ENCODE results near the gene PPP1R11.

PPP1R11 gene

GRCh38 chr6:30062471-30063178 lies 4.4 kb upstream of the PPP1R11 start:
- DNase-seq: no peak

GRCh38 chr6:30063315-30063714 lies 3.7 kb upstream of the PPP1R11 start:
- no peak for DNase-seq

GRCh38 chr6:30066082-30066481 lies 916 bp upstream of the PPP1R11 start:
- DNase-seq: no peak

DNA sequence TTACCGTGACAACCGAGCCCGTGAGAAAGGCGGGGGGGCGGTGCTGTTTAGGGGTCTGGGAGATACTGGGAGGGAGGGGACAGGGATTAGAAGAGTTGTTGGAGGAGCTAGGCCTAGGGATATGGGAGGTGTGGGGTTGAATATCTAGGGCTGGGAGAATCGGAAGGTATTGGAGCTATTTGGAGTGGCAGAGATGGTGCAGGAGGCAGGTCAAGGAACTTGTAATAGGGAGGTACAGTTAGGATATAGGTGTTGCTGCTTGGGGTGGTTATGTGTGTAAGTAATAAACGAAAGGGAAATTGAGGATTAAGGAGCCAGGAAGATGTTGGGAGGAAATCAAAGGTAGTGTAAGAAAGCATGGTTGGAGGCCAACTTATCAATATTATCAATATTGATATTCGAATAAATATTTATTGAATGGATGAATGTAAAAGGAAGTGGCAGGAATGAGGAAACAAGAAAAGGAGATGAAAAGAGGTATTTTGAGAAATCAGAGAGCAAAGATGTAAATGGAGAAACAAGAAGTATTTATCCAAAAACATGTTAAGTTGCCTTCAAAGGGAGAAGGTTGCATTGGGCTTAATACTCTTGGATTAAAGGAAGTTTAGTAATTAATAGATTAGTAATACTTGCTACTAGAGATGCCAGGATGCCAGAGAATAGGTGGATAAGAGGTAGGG lies 602 bp downstream of the PPP1R11 start:
- DNase-seq: no peak

DNA sequence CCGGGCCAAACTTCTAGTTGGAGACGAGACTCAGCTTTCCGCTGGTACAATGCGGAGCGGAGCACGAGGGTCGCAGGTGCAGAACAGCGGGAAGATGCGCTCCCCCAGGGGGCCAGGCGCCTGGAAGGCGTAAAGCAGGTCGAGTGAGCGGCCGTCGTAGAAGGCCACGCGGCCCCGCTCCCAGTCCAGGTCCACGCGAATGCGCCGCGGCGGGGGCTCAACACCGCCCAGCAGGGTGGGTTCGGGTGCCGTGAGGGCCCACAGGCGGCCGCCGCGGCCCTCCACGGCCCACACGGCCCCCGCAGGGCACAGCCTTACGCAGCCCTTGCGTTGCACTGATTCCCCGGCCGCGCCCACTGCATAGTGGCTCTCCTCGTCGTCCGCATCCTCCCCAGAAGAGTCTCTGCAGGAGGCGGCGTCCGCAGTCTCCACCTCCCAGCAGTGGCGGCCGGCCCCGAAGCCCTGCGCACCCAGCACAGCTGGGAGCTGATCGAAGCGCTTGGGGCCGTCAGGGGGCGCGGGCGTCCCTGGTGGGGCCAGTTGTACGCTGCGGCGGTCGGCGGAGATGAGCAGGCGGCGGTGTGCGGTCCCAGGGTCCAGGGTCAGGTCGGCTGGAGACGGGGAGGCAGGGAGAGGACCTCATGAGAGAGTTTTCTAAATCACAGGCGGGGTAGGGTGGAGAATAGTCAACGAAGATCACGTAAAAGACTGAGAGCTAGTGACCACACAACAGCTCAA lies 4.3 kb downstream of the PPP1R11 start:
- DNase-seq: no peak

GRCh38 chr6:30071858-30072257 lies 4.9 kb downstream of the PPP1R11 start:
- DNase-seq: no peak

DNA sequence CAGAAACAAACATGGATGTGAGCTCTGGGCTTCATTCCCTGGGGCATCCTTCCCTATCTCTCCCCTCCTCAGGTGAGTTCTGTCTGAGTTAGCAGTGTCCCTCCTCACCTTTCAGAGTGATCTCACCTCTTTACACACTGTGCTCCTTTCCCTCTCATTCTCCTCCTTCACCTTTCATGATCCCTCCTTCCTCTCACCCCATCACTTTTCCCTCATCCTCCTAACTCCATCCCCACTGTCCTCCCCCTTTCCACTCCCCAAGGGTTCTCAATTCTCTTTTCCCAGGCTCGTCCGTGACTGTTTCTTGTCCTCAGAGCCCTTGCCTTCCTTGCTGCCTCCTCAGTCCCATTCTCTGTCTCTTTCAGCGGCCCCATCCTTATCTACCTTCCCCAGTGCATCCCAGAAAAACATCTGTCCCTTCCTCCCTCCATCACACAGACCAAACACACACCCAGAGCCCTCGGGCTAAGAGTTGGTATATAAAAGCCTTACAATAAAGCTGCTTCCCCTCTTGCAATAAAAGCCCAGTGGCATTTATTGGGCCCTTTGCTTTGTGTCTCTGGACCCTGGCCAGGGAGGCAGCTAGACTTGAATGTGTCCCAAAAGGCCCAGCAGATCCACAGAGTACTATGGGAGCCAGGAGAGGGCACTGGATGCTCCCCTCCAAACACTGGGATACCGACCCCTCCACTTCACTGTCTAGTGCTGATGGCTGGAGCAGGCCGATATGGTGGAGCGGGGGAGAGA lies 6.7 kb downstream of the PPP1R11 start:
- no peak for DNase-seq

- DNase-seq: no peak
These were observed 7.5 kb downstream of the PPP1R11 start for GRCh38 chr6:30074331-30075093.

- DNase-seq: no peak
These were observed 8.2 kb downstream of the PPP1R11 start, which contains the start of gene RNF39 for GRCh38 chr6:30075094-30075789. RNF39 (minus strand) TSS chr6:30075769; CDS start chr6:30075585, 184 bp downstream.

- DNase-seq: no peak
These were observed 9.1 kb downstream of the PPP1R11 start for GRCh38 chr6:30075790-30076732.

- no peak for DNase-seq
These were observed 10.2 kb downstream of the PPP1R11 start for GRCh38 chr6:30077218-30077617.

- no peak for DNase-seq
These were observed 20.9 kb downstream of the PPP1R11 start for GRCh38 chr6:30087876-30088275.

GRCh38 chr6:30091577-30092381 lies 24.8 kb downstream of the PPP1R11 start:
- no peak for DNase-seq

DNA sequence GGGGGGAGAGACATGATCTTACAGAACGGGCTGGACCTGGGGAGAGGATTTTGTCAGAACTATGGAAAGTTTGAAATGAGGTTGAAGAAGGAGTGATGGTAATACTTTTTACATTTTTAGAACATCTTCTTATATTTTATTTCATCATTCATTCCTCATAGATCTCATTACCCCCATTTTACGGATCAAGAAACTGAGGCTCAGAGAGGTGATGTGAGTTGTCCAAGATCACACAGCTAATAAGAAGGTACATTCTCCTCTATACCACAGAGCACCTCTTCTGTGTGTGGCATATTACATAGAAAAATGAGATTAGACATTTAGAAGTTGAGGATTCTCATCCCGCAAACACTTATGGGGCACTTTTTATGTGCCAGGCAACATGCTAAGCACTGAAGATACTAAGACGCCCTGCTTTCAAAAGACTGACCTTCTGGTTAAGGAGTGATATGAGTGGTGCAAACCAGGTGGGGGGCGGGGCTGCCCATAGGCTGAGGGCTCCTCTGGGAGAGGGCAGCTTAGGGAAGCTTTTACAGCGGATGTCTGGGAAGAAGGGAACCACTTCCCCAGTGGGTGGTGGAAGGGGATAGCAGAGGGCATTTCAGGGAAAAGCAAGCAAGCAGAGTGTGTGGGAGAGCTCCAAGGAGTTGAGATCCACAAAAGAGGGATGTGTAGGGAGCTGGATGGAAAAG lies 26.0 kb downstream of the PPP1R11 start:
- no peak for DNase-seq

DNA sequence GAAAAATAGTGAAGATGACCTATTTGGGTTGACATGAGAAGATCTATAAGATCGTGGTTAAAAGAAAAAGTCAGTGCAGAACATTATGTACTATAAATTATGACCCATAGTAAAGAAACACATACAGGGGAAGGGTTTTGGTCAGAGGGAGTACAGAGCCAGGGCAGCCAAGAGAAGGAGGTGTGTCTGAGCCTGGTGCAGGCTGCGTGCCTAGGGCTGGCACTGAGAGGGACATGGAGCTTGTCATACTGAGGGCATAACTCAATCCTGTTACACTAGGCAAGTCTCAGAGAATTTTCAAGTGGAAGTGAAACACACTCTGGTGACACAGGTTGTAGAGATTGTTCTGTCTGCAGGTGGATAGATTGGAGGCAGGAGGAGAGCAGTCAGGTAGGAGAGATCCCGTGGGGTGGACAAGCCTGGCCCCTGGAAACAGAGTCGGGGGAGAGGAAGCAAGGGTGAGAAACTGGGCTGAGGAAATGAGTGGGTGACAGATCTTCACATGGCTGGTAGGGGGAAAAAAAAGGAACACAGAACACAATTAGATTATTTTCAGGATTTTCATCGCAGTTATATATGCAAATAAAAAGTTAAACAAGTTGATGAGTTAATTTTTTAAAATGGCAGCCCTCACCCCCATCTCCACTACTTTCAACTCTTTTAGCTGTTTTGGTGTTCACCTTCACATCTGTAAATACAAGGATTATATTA lies 27.1 kb downstream of the PPP1R11 start:
- DNase-seq: no peak

- no peak for DNase-seq
These were observed 29.8 kb downstream of the PPP1R11 start for GRCh38 chr6:30096829-30097228.

- DNase-seq: no peak
These were observed 31.1 kb downstream of the PPP1R11 start for GRCh38 chr6:30097902-30098768.
